ENCODE measurements around the gene DUSP8.
A peak's percentile ranks its signal among the peaks of the same experiment; 100 is the strongest.
"Not testable (repeated sequence)": the region's sequence is repeated elsewhere in the genome, so short reads cannot be mapped to it uniquely, and the experiment has no call there.

DUSP8 gene

GRCh38 chr11:1581976-1582375, 9.9 kb upstream of the DUSP8 start:
- Histone ChIP-seq H3K27me3 (ENCODE audit: control insufficient read depth, insufficient read depth, low read length) (no peaks in the 10 kb centered on the region), H3K27ac (ENCODE audit: low read depth, low read length) (no peak overlapping the region), H3K4me3 (ENCODE audit: low read length) (no peak overlapping the region), H3K4me1 (ENCODE audit: control insufficient read depth, insufficient read depth, low read length) (no peaks in the 10 kb centered on the region), H3K36me3 (ENCODE audit: control insufficient read depth, insufficient read depth, low read length) (no peaks in the 10 kb centered on the region), H3K9ac (ENCODE audit: low read length) (no peak overlapping the region)

GRCh38 chr11:1576825-1577224, 4.8 kb upstream of the DUSP8 start:
- H3K27ac ChIP-seq (ENCODE audit: low read depth, low read length) = no peak overlapping the region
- H3K27me3 ChIP-seq (ENCODE audit: control insufficient read depth, insufficient read depth, low read length) = no peaks in the 10 kb centered on the region
- H3K4me3 ChIP-seq (ENCODE audit: low read length) = no peak overlapping the region
- peaks cover 2% of the 10 kb centered on the region for H3K4me1 ChIP-seq (ENCODE audit: control insufficient read depth, insufficient read depth, low read length)
- H3K9ac ChIP-seq (ENCODE audit: low read length) = no peak overlapping the region
- no peaks in the 10 kb centered on the region for H3K36me3 ChIP-seq (ENCODE audit: control insufficient read depth, insufficient read depth, low read length)

GRCh38 chr11:1575756-1576155, 3.7 kb upstream of the DUSP8 start:
- not testable (repeated sequence) for H3K36me3 ChIP-seq (ENCODE audit: control insufficient read depth, insufficient read depth, low read length); H3K27me3 ChIP-seq (ENCODE audit: control insufficient read depth, insufficient read depth, low read length); H3K4me1 ChIP-seq (ENCODE audit: control insufficient read depth, insufficient read depth, low read length); H3K4me3 ChIP-seq (ENCODE audit: low read length); H3K27ac ChIP-seq (ENCODE audit: low read depth, low read length); H3K9ac ChIP-seq (ENCODE audit: low read length)

- Histone ChIP-seq H3K9ac (ENCODE audit: low read length) (no peak overlapping the region), H3K4me3 (ENCODE audit: low read length) (no peak overlapping the region), H3K36me3 (ENCODE audit: control insufficient read depth, insufficient read depth, low read length) (no peaks in the 10 kb centered on the region), H3K4me1 (ENCODE audit: control insufficient read depth, insufficient read depth, low read length) (peaks cover 10% of the 10 kb centered on the region), H3K27ac (ENCODE audit: low read depth, low read length) (no peak overlapping the region), H3K27me3 (ENCODE audit: control insufficient read depth, insufficient read depth, low read length) (no peaks in the 10 kb centered on the region)
Observed at GRCh38 chr11:1574933-1575242, 2.8 kb upstream of the DUSP8 start.

- Histone ChIP-seq H3K36me3 (ENCODE audit: control insufficient read depth, insufficient read depth, low read length) (no peaks in the 10 kb centered on the region), H3K4me1 (ENCODE audit: control insufficient read depth, insufficient read depth, low read length) (peaks cover 14% of the 10 kb centered on the region), H3K4me3 (ENCODE audit: low read length) (peak overlapping the region; percentile 61), H3K9ac (ENCODE audit: low read length) (peak overlapping the region; percentile 56), H3K27me3 (ENCODE audit: control insufficient read depth, insufficient read depth, low read length) (no peaks in the 10 kb centered on the region), H3K27ac (ENCODE audit: low read depth, low read length) (peak overlapping the region; percentile 33)
Observed at GRCh38 chr11:1574238-1574932, 2.3 kb upstream of the DUSP8 start.

- Histone ChIP-seq H3K9ac (ENCODE audit: low read length) (peak overlapping the region; percentile 56), H3K4me1 (ENCODE audit: control insufficient read depth, insufficient read depth, low read length) (peaks cover 17% of the 10 kb centered on the region), H3K4me3 (ENCODE audit: low read length) (peak overlapping the region; percentile 61), H3K27ac (ENCODE audit: low read depth, low read length) (peak overlapping the region; percentile 33), H3K36me3 (ENCODE audit: control insufficient read depth, insufficient read depth, low read length) (no peaks in the 10 kb centered on the region), H3K27me3 (ENCODE audit: control insufficient read depth, insufficient read depth, low read length) (no peaks in the 10 kb centered on the region)
Observed at GRCh38 chr11:1573903-1574237, 1.8 kb upstream of the DUSP8 start.

GRCh38 chr11:1573077-1573902, 1.2 kb upstream of the DUSP8 start:
- no peaks in the 10 kb centered on the region for H3K27me3 ChIP-seq (ENCODE audit: control insufficient read depth, insufficient read depth, low read length)
- H3K27ac ChIP-seq (ENCODE audit: low read depth, low read length) = peak overlapping the region; percentile 33
- peak overlapping the region; percentile 56 for H3K9ac ChIP-seq (ENCODE audit: low read length)
- peak overlapping the region; percentile 61 for H3K4me3 ChIP-seq (ENCODE audit: low read length)
- H3K4me1 ChIP-seq (ENCODE audit: control insufficient read depth, insufficient read depth, low read length) = peaks cover 22% of the 10 kb centered on the region
- no peaks in the 10 kb centered on the region for H3K36me3 ChIP-seq (ENCODE audit: control insufficient read depth, insufficient read depth, low read length)

GRCh38 chr11:1571760-1572196, 293 bp downstream of the DUSP8 start:
- peak overlapping the region; percentile 81 for H3K27ac ChIP-seq (ENCODE audit: low read depth, low read length)
- no peaks in the 10 kb centered on the region for H3K27me3 ChIP-seq (ENCODE audit: control insufficient read depth, insufficient read depth, low read length)
- H3K9ac ChIP-seq (ENCODE audit: low read length) = peak overlapping the region; percentile 40
- no peaks in the 10 kb centered on the region for H3K36me3 ChIP-seq (ENCODE audit: control insufficient read depth, insufficient read depth, low read length)
- H3K4me1 ChIP-seq (ENCODE audit: control insufficient read depth, insufficient read depth, low read length) = peaks cover 26% of the 10 kb centered on the region
- peak overlapping the region; percentile 67 for H3K4me3 ChIP-seq (ENCODE audit: low read length)

GRCh38 chr11:1570896-1571759, 943 bp downstream of the DUSP8 start:
- no peaks in the 10 kb centered on the region for H3K27me3 ChIP-seq (ENCODE audit: control insufficient read depth, insufficient read depth, low read length)

GRCh38 chr11:1570531-1570895, 1.6 kb downstream of the DUSP8 start:
- H3K4me1 ChIP-seq (ENCODE audit: control insufficient read depth, insufficient read depth, low read length) = peaks cover 26% of the 10 kb centered on the region
- no peaks in the 10 kb centered on the region for H3K36me3 ChIP-seq (ENCODE audit: control insufficient read depth, insufficient read depth, low read length)
- no peak overlapping the region for H3K9ac ChIP-seq (ENCODE audit: low read length)
- peak overlapping the region; percentile 67 for H3K4me3 ChIP-seq (ENCODE audit: low read length)
- H3K27ac ChIP-seq (ENCODE audit: low read depth, low read length) = peak overlapping the region; percentile 81
- H3K27me3 ChIP-seq (ENCODE audit: control insufficient read depth, insufficient read depth, low read length) = no peaks in the 10 kb centered on the region

More at GRCh38 chr11:1570896-1571759, 943 bp downstream of the DUSP8 start:
- Histone ChIP-seq H3K4me1 (ENCODE audit: control insufficient read depth, insufficient read depth, low read length) (peaks cover 26% of the 10 kb centered on the region), H3K36me3 (ENCODE audit: control insufficient read depth, insufficient read depth, low read length) (no peaks in the 10 kb centered on the region), H3K4me3 (ENCODE audit: low read length) (peak overlapping the region; percentile 67), H3K27ac (ENCODE audit: low read depth, low read length) (peak overlapping the region; percentile 81), H3K9ac (ENCODE audit: low read length) (peak overlapping the region; percentile 40)

- Histone ChIP-seq H3K27me3 (ENCODE audit: control insufficient read depth, insufficient read depth, low read length) (no peaks in the 10 kb centered on the region), H3K4me3 (ENCODE audit: low read length) (no peak overlapping the region), H3K4me1 (ENCODE audit: control insufficient read depth, insufficient read depth, low read length) (peaks cover 31% of the 10 kb centered on the region), H3K36me3 (ENCODE audit: control insufficient read depth, insufficient read depth, low read length) (no peaks in the 10 kb centered on the region), H3K9ac (ENCODE audit: low read length) (no peak overlapping the region), H3K27ac (ENCODE audit: low read depth, low read length) (peak overlapping the region; percentile 7)
Observed at GRCh38 chr11:1570001-1570453, 2.0 kb downstream of the DUSP8 start.

GRCh38 chr11:1569251-1569780, 2.8 kb downstream of the DUSP8 start:
- Histone ChIP-seq H3K27me3 (ENCODE audit: control insufficient read depth, insufficient read depth, low read length) (peaks cover 2% of the 10 kb centered on the region), H3K4me1 (ENCODE audit: control insufficient read depth, insufficient read depth, low read length) (peaks cover 36% of the 10 kb centered on the region), H3K36me3 (ENCODE audit: control insufficient read depth, insufficient read depth, low read length) (no peaks in the 10 kb centered on the region), H3K4me3 (ENCODE audit: low read length) (no peak overlapping the region), H3K9ac (ENCODE audit: low read length) (no peak overlapping the region), H3K27ac (ENCODE audit: low read depth, low read length) (no peak overlapping the region)
